Karpas-422 (cell line): ENCODE measurements around the gene C16orf96. TPM values are rescaled to one million over a fixed set of nuclear protein-coding genes. Genes with fewer than 3 reads are reported as not detected.

Source experiments
- DNase-seq: peaks from one replicate; pipeline ENCODE4 v3.0.0-alpha.2; 2015
- H2AFZ ChIP-seq: fragments of 200-600 bp; sonication (generic); 2 replicates; pipeline ENCODE4 v1.6.1; 2014; ENCODE audit warnings: antibody characterized with exemption, low read length, mixed read lengths
- H3K27ac ChIP-seq: fragments of 200-600 bp; sonication (generic); 2 replicates; pipeline ENCODE4 v1.5.1; 2014; ENCODE audit warnings: mild to moderate bottlenecking, low read length, moderate library complexity
- H3K27me3 ChIP-seq: fragments of 200-600 bp; sonication (generic); 2 replicates; pipeline ENCODE4 v1.6.1; 2014; ENCODE audit warnings: low read length, mixed read lengths
- H3K36me3 ChIP-seq: fragments of 200-600 bp; sonication (generic); 2 replicates; pipeline ENCODE4 v1.6.1; 2014; ENCODE audit warnings: low read length, mixed read lengths; ENCODE audit not compliant: insufficient read depth
- H3K4me1 ChIP-seq: fragments of 200-600 bp; sonication (generic); 2 replicates; pipeline ENCODE4 v1.6.1; 2014; ENCODE audit warnings: mild to moderate bottlenecking, low read length, mixed read lengths
- H3K4me2 ChIP-seq: fragments of 200-600 bp; sonication (generic); 2 replicates; pipeline ENCODE4 v1.6.1; 2014; ENCODE audit warnings: low read length, low read depth, mild to moderate bottlenecking; ENCODE audit not compliant: poor library complexity, severe bottlenecking
- H3K4me3 ChIP-seq: fragments of 200-600 bp; sonication (generic); 2 replicates; pipeline ENCODE4 v1.5.1; 2014; ENCODE audit warnings: mild to moderate bottlenecking, antibody characterized with exemption, low read length, mixed read lengths
- H3K79me2 ChIP-seq: fragments of 200-600 bp; sonication (generic); 2 replicates; pipeline ENCODE4 v1.6.1; 2014; ENCODE audit warnings: mild to moderate bottlenecking, low read length, mixed read lengths
- H3K9ac ChIP-seq: fragments of 200-600 bp; sonication (generic); 2 replicates; pipeline ENCODE4 v1.6.0; 2014; ENCODE audit warnings: low read length
- H3K9me2 ChIP-seq: fragments of 200-600 bp; sonication (generic), shearing (Covaris generic); replicated peaks from 2 replicates; pipeline ENCODE4 v1.6.0; 2014; ENCODE audit warnings: mild to moderate bottlenecking, low read length, moderate library complexity; ENCODE audit not compliant: insufficient read depth
- H3K9me3 ChIP-seq: fragments of 300-700, 200-600 bp; sonication (generic); 2 replicates; pipeline ENCODE4 v1.6.1; 2014; ENCODE audit warnings: low read length, mixed read lengths
- H4K20me1 ChIP-seq: fragments of 200-600 bp; sonication (generic); 2 replicates; pipeline ENCODE4 v1.6.1; 2014; ENCODE audit warnings: mild to moderate bottlenecking, antibody characterized with exemption, low read length, low read depth; ENCODE audit not compliant: insufficient read depth
- total RNA-seq: library from RNA; depleted of rRNA; stranded (reverse); fragments of >200 nt; shearing (Covaris generic); gene quantifications from 2 replicates; pipeline ENCODE4 v1.2.3, GENCODE V29; 2014; ENCODE audit warnings: low replicate concordance

The C16orf96 gene
- total RNA-seq, 1 experiment from 2014 or later: not detected

GRCh38 chr16:4519274-4520058 is 36.7 kb upstream of the C16orf96 start:
- peaks cover 4% of the 10 kb centered on the region; the same call in 1 of the 2 replicates for H4K20me1 ChIP-seq
- H3K27ac ChIP-seq: no peak overlapping the region
- H3K4me2 ChIP-seq: no peak overlapping the region
- H3K9ac ChIP-seq: no peak overlapping the region
- H3K9me2 ChIP-seq: no peaks in the 10 kb centered on the region
- H3K79me2 ChIP-seq: no peaks in the 10 kb centered on the region
- no peaks in the 10 kb centered on the region for H3K27me3 ChIP-seq
- no peaks in the 10 kb centered on the region for H3K9me3 ChIP-seq
- no peaks in the 10 kb centered on the region for H3K4me1 ChIP-seq
- H2AFZ ChIP-seq: no peak overlapping the region
- DNase-seq: no peak
- H3K4me3 ChIP-seq: no peak overlapping the region
- H3K36me3 ChIP-seq: no peaks in the 10 kb centered on the region

DNA sequence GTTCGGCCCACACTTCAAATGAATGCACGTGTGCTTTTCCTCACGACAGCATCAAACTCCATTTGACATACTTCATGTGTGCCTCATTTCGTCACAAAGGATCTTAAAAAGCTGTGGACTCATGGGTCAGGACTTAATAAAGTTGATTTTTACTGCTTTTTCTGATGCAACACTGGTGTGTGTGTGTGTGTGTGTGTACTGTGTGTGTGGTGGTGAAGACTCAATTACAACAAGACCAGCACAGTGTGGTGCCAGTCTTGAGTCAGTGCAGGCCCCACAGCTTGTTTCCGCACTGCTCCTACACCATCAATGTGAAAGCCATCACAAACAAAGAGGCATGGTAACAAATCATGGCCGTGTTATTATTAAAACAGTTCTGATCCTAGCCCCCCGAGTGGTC is 35.2 kb upstream of the C16orf96 start:
- H4K20me1 ChIP-seq: no peaks in the 10 kb centered on the region
- no peak overlapping the region for H3K4me2 ChIP-seq
- no peaks in the 10 kb centered on the region for H3K9me3 ChIP-seq
- no peaks in the 10 kb centered on the region for H3K27me3 ChIP-seq
- no peaks in the 10 kb centered on the region for H3K4me1 ChIP-seq
- DNase-seq: no peak
- H3K9ac ChIP-seq: no peak overlapping the region
- H3K79me2 ChIP-seq: no peaks in the 10 kb centered on the region
- no peak overlapping the region for H2AFZ ChIP-seq
- H3K4me3 ChIP-seq: no peak overlapping the region
- H3K27ac ChIP-seq: no peak overlapping the region
- H3K9me2 ChIP-seq: no peaks in the 10 kb centered on the region
- H3K36me3 ChIP-seq: no peaks in the 10 kb centered on the region

DNA sequence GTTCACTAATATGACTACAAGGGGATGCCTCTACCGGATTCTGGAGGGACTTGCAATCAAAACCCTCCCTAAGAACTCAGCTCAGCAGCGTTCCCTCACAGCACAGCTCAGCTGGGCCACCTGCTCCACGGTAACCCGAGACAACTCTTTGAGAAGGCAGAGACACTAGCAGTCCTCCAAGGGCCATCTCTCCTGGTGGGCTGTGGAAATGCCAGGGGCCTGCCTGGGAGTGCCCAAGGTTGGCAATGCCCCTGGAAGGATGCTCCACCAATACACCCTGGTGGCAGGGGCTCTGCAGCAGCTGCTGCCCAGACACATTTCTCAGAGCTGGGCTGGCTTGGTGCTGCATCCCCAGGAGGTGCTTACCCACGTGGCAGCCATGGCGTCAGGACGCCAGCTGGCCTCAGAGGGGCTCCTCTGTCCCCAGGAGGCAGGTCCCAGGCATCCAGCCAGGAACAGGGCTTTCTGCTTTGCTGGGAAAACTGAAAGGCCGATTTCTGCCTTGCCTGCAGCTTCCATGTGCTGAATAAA is 34.0 kb upstream of the C16orf96 start:
- Histone ChIP-seq H3K27ac (no peak overlapping the region), H3K79me2 (no peaks in the 10 kb centered on the region), H3K9me3 (no peaks in the 10 kb centered on the region), H3K9me2 (no peaks in the 10 kb centered on the region), H3K4me2 (no peak overlapping the region), H3K4me3 (no peak overlapping the region), H3K36me3 (no peaks in the 10 kb centered on the region), H3K9ac (no peak overlapping the region), H3K4me1 (no peaks in the 10 kb centered on the region), H2AFZ (no peak overlapping the region), H3K27me3 (no peaks in the 10 kb centered on the region), H4K20me1 (no peaks in the 10 kb centered on the region)
- DNase-seq: no peak

GRCh38 chr16:4523686-4524085 is 32.5 kb upstream of the C16orf96 start:
- Histone ChIP-seq H3K27ac (no peak overlapping the region), H3K79me2 (no peaks in the 10 kb centered on the region), H3K27me3 (no peaks in the 10 kb centered on the region), H4K20me1 (no peaks in the 10 kb centered on the region), H3K9me2 (no peaks in the 10 kb centered on the region), H3K4me3 (no peak overlapping the region), H3K4me2 (no peak overlapping the region), H3K9ac (no peak overlapping the region), H2AFZ (no peak overlapping the region), H3K36me3 (no peaks in the 10 kb centered on the region), H3K4me1 (no peaks in the 10 kb centered on the region), H3K9me3 (no peaks in the 10 kb centered on the region)
- DNase-seq: no peak

GRCh38 chr16:4524571-4524970 is 31.6 kb upstream of the C16orf96 start:
- no peak for DNase-seq
- no peaks in the 10 kb centered on the region for H3K79me2 ChIP-seq
- H3K9me3 ChIP-seq: no peaks in the 10 kb centered on the region

GRCh38 chr16:4525069-4525468 is 31.1 kb upstream of the C16orf96 start:
- H3K4me3 ChIP-seq: no peak overlapping the region
- no peak overlapping the region for H3K4me2 ChIP-seq
- peaks cover 8% of the 10 kb centered on the region for H3K4me1 ChIP-seq
- no peaks in the 10 kb centered on the region for H3K9me3 ChIP-seq
- H3K27me3 ChIP-seq: no peaks in the 10 kb centered on the region
- H3K9ac ChIP-seq: no peak overlapping the region
- no peak for DNase-seq
- H4K20me1 ChIP-seq: no peaks in the 10 kb centered on the region
- H3K36me3 ChIP-seq: no peaks in the 10 kb centered on the region
- H3K27ac ChIP-seq: no peak overlapping the region
- no peak overlapping the region for H2AFZ ChIP-seq
- H3K79me2 ChIP-seq: no peaks in the 10 kb centered on the region
- H3K9me2 ChIP-seq: no peaks in the 10 kb centered on the region

More at GRCh38 chr16:4524571-4524970, 31.6 kb upstream of the C16orf96 start:
- Histone ChIP-seq H2AFZ (no peak overlapping the region), H3K4me3 (no peak overlapping the region), H3K4me2 (no peak overlapping the region), H3K27me3 (no peaks in the 10 kb centered on the region), H3K27ac (no peak overlapping the region), H3K36me3 (no peaks in the 10 kb centered on the region), H3K9ac (no peak overlapping the region), H4K20me1 (no peaks in the 10 kb centered on the region), H3K4me1 (peaks cover 6% of the 10 kb centered on the region), H3K9me2 (no peaks in the 10 kb centered on the region)

- DNase-seq: no peak
- Histone ChIP-seq H3K4me3 (no peak overlapping the region), H3K79me2 (no peaks in the 10 kb centered on the region), H3K9me2 (no peaks in the 10 kb centered on the region), H3K9me3 (no peaks in the 10 kb centered on the region), H2AFZ (no peak overlapping the region), H3K36me3 (no peaks in the 10 kb centered on the region), H3K27ac (no peak overlapping the region), H4K20me1 (no peaks in the 10 kb centered on the region), H3K9ac (no peak overlapping the region), H3K4me1 (peaks cover 8% of the 10 kb centered on the region), H3K27me3 (no peaks in the 10 kb centered on the region), H3K4me2 (no peak overlapping the region)
Observed at GRCh38 chr16:4525634-4526277, 30.4 kb upstream of the C16orf96 start.
